Measurements from ENCODE around the gene AGBL3.

Gene AGBL3

DNA sequence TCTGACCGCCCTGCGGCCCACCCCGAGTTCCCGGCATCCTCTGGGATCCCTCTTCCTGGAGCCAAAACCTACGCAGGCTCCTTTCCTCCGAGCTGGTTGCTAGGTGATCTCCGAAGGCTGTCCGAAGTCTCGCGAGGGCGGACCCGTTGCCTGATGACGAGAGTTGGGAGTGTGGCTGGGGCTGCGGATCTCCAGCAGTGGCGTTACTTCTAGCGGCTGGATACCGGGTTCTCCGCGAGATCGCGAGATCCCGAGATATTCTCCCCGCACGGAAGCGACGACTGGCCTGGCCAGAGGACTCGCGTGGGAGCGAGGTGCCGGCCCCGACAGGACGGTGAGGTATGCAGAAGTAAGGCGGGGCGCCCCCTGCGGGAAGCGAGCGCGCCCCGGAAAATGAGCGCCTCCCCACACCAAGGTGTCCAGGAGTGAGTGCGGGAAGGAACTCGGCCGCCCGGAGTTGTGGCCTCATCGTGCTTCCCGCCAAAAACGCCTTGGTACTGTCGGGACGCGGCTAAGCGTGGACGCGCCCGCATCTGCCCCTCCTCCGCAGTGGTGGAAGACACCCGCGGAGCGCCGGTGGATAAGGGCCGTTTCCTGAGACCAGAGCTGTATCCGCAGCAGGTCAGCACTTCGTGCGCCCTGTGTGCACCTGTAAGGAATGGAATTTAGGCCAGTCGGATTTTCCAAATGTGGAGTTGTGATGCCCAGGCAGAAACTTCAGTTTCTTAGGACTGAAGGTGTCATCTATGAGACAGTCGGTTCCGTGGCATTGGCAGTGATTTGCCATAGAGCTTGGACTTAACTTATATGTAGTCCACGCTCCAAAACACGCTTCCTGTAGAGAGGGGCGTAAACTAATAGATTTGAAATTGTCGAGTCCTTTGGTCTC is at the start of gene AGBL3:
AGBL3 (plus strand) TSS at position 146 of the 889 bp plus-strand sequence. CDS start 1,426 bp downstream, outside the sequence.
- peak; percentile 91 for DNase-seq

- no peak for DNase-seq
Measured at GRCh38 chr7:134936893-134937510, 49.3 kb upstream of the AGBL3 start.

DNA sequence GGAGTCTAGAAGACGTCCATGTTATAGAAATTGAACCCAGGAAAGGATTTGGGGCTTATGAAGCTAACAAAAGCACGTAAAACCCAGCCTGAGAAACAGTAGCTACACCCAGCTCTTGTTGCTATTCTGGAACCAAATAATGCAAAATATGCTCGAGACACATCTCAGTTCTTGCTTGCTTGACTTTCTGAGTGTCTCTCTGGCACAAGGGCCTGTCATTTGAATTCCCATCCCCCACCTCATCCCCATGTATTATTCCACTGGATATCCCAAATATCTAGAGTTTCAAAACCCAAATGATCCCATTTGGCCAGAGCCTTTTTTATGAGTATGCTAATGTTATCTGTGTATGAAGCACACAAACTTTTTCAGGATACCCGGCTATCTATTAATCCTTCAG is 48.2 kb upstream of the AGBL3 start:
- DNase-seq, result no peak

- no peak for DNase-seq
Measured at GRCh38 chr7:134939136-134939535, 47.2 kb upstream of the AGBL3 start.

DNA sequence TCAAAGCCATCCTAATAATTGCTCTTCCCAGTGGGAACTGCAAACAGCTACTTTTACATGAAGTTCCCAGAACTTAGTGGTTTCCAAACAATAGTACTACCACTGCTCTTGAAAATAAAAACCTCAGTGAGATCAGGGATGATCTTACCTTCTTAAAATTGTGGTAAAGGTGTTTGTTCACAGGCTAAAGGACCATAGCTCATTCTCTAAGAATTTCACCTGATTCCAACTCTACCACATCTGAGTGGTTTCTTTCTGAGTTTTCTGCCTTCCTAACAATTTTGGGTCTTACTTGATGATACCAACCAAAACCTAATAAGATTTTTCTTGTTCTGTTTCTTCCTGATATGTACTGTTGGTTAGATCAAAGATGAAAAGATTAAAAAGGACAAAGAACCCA is 45.6 kb upstream of the AGBL3 start:
- DNase-seq, result no peak

- no peak for DNase-seq
Measured at GRCh38 chr7:134941185-134941900, 45.0 kb upstream of the AGBL3 start.

DNA sequence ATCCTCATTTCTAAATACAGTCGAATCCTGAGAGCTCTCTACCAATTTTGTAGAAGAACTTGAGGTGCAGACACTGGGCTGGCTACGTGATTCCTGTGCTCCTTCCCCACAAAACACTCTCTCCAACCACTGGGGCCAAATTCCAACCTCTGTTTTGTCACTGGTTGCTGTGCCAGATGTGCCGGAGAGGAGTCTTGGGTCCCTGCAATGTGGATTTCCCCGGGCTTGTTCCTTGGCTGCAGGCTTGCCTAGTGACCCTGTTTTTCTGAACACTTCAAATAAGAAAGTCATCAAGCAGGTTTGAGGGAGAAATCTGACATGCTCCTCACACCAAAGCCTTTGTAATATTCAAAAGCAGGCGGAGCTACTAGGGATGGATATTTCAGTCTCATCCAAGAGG is 44.4 kb upstream of the AGBL3 start:
- no peak for DNase-seq

DNA sequence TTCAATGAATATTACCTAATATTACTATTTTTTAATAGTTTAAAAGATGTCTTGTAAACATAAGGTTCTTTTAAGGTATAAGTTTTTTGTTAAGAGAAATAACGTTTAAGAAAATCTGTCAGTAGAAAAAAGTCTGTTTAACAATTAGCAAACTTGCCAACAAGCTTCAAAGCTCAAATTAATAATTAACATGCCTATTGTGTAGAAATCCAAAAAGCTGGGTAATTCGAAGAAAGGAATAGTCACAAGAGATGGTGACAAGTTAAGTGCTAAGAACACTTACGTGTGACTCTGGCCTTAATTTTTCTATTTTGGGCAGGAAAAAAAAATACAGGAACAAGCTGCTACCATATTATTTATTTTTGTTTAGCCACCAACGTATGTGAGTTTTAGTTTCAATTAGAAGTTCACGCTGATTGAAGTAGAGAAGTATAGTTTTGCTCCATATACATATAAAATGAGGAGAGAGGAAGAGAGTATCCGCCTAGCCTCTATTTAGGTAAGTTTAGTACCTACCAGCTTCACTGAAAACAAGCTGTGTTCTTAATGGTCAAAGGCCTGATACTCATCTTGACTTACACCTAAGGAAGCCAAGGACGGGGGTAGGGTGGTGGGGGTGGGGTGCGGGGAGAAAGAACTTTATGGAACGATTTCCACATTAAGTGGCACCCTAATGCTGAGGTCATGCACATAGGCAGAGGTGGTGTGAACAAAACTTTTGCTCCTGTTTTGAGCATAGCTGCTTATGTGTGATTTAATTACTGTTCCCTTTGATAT is 43.4 kb upstream of the AGBL3 start:
- DNase-seq, result no peak

- DNase-seq, result no peak
Measured at GRCh38 chr7:134943785-134944400, 42.4 kb upstream of the AGBL3 start.

GRCh38 chr7:134945691-134946090 is 40.6 kb upstream of the AGBL3 start:
- DNase-seq, result no peak

DNA sequence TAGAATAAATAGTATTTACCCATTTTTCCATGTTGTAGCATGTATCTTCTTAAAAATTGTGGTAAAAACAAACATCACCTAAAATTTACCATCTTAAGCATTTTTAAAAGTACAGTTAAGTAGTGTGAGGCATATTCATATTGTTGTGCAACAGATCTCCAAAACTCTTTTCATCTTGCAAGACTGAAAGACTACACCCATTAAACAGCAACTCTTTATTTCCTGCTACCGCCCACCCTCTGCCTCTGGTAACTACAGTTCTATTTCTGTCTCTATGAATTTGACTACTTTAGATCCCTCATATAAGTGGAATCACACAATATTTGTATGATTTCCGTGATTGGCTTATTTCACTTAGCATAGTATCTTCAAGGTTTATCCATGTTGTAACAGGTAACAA is 40.0 kb upstream of the AGBL3 start:
- no peak for DNase-seq

GRCh38 chr7:134947329-134947728 is 39.0 kb upstream of the AGBL3 start:
- DNase-seq, result no peak

- DNase-seq, result no peak
Measured at GRCh38 chr7:134947831-134948230, 38.5 kb upstream of the AGBL3 start.

DNA sequence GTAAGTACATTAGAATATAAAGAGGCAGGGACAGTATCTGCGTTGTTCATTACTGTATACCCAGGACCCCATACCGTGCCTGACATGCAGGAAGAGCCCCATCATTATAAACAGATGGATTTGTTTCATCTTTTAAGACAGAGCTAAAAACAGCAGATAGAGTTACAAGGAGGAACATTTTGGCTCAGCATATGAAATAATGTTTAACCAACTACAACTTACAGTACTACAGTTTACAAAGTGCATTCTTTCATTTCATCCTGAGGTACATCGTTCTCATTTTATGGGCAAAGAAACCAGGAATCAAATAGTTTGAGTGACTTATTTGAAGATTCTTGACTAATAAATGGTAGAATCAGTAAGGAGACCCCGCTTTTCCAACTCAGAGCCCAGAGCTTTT is 38.1 kb upstream of the AGBL3 start:
- DNase-seq, result no peak

DNA sequence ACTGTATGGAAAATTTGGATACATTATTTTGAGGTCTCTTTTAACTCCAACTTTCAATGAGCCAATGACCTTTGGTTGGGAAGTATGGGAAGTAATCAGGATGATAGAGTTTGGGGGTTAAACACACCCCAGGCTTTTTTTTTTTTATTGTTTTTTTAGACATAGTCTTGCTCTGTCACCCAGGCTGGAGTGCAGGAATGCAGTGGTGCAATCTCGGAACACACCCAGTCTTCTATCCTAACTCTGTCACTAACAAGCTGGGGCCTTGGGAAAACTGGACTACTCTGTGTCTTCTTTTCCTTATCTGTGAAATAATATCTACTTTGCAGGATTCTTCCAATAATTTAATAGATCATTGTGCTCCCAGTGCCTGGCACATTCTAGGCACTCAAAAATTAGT is 37.6 kb upstream of the AGBL3 start:
- no peak for DNase-seq

DNA sequence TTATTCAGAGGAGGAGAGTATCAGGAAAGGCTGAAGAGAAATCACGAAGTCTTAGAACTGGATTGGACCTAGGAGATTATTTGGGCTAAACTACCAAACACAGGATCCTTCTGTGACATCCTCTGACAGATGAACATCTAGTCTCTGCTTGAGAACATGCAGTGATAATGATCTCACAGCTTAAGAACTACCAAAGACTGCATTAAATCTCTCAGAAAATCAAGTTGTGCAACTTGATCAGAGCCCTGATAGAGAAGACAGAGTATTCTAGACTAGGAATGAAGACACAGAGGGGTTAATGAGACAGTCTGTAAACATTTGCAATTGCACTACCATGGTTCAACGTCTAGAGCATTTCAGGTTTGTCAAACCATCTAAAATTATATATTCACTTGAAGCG is 37.1 kb upstream of the AGBL3 start:
- no peak for DNase-seq

DNA sequence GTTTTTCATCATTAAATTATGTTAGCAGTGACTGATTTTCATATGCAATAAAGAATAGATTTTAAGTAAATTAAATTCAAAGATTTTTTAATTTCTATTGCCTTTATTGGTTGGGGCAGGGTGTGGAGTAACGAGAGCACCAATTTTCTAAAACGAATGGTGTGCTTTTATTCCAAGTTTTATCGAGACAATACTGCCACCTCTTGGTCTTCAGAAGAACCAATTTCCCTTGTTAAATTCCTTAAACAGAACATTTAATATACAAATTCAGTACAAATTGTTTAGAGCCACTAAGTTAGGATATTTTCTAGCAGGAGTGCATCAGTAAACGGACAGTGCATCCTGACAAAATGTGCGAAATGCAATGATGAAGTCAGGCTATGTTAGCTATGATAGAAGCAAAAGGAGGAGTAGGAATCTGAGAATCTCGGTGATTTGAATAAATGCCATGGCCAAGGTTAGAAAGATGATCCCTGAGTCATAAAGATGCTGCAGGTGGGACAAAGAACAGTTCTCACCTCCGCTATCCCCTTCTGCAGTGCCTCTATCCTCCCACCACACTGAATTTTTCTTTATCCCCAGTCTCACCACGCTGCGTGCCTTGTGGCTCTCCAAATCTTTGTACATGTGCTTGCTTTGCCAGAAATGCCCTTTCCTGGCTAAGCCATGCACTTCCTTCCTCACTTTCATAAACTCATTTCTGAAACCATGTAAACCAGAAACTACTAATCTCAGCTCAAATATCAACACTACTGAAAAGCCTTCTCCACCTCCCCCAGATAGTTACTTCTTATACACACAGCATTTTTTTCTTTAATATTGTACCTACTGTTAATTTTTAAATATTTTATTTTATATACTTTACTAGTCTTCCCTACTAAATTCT is 31.9 kb upstream of the AGBL3 start:
- no peak for DNase-seq

- no peak for DNase-seq
Measured at GRCh38 chr7:134957005-134957404, 29.3 kb upstream of the AGBL3 start.

DNA sequence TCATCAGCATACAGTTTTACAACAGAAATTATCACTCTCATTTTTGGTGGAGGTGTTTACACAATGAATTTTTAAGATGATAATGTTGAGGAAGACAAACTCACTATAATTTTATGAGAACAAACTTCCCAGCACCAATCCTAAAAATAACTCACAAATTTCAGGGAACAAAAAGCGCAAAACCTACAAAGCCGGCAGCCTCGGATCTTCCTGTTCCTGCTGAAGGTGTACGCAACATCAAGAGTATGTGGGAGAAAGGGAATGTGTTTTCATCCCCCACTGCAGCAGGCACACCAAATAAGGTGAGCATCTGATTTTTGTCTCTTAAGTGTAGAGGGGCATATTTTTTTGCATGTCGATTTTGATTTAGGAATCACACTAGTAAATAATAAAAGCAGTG is 26.5 kb upstream of the AGBL3 start:
- no peak for DNase-seq

DNA sequence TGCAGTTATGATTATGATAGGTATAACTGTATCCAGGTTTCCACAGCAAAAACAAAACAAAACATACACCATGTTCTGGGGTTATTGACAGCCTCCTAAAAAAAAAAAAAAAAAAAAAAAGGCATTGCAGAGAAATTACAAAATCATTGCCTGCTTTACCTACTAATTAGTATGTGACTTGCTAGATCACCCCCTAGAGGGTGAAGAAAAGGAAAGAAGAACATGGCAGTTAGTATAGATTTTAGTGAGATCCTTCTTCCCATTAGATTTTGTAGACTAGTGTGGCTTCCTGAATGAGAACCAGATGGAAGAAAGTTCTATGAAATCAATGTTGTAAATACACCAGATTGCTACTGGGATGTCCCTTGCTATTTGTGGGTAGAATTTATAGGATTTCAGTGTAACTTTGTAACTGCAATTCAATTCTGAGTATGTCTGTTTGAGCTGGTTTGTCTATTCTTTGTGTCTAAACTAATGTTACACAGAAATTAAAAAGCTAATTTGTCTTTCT is 24.0 kb upstream of the AGBL3 start:
- DNase-seq, result no peak

DNA sequence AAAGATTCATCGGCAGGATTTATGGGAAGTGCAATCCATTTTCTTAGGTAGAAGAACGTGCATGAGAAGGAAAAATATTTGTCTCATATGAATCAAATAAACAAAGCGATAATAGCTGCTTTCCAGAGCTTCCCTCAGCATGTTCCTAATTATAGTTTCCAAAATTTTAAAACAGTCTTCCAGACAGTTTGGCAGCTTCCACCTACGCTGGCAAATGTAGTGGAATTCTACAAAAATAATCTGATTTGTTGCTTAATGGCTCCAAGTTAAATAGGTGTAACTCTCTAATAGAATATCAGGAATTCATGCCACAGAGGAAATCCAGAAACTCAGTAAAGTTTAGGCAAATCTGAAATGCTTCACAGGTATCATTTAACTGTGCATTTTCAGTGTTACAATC is 23.3 kb upstream of the AGBL3 start:
- no peak for DNase-seq
